ENCODE results near the gene CHCHD6. TPM values are rescaled to one million over a fixed set of nuclear protein-coding genes. Genes with fewer than 3 reads are reported as not detected.

The CHCHD6 gene
- total and polyA plus RNA-seq, 2 donors (not counting 3 experiments of a cell fraction or from before 2014, with no cell fraction given): 8.4 to 10.1 TPM

- H3K79me2 ChIP-seq (ENCODE audit: control insufficient read depth, insufficient read depth, low read length): no peaks in the 10 kb centered on the region
- no peak overlapping the region for H2AFZ ChIP-seq (ENCODE audit: low read depth, low read length)
- BruUV-seq (replicated peaks): no TSS peak
- no peaks in the 10 kb centered on the region for H4K20me1 ChIP-seq (replicated peaks; ENCODE audit: control insufficient read depth, extremely low read depth, insufficient read depth, low read length)
- H3K27ac ChIP-seq (ENCODE audit: insufficient read depth, low read depth, low read length): no peak overlapping the region
- DNase-seq (ENCODE audit: low read depth, low spot score) (no peak), FAIRE-seq (no peak)
- ChIA-PET POLR2A (no interaction called here), CTCF (interaction anchor here (0.9 to 1.6 kb wide), 2 partner anchors 8 to 10 kb away, joined by 3 to 5 read pairs; no protein-coding TSS in a partner anchor)
- no peaks in the 10 kb centered on the region for H3K36me3 ChIP-seq (ENCODE audit: control insufficient read depth in 2 of 2, extremely low read depth in 1 of 2, insufficient read depth in 2 of 2, low read length in 2 of 2)
- H3K9me3 ChIP-seq (replicated peaks; ENCODE audit: control insufficient read depth, insufficient read depth, low read length): no peaks in the 10 kb centered on the region
- dilution Hi-C loops (cut with MboI; ENCODE audit: extremely low pct_ligation_motif_present, low sequenced_read_pairs) (no loop called here), intact Hi-C loops (cut with micrococcal nuclease) (no loop called here)
- no peak for TF ChIP-seq MYC (IDR thresholded peaks at IDR 0.05; ENCODE audit: low read depth, low read length)
- no peak for TF ChIP-seq POLR2AphosphoS5 (IDR thresholded peaks at IDR 0.05; ENCODE audit: insufficient read depth, low read depth, low read length)
- no peak for TF ChIP-seq EZH2 (IDR thresholded peaks at IDR 0.05; ENCODE audit: borderline replicate concordance, low read depth, low read length, severe bottlenecking)
- no peak for TF ChIP-seq GATA2 (IDR thresholded peaks at IDR 0.05; ENCODE audit: insufficient read depth, insufficient read length, low read depth, low read length)
- no peak for TF ChIP-seq FOS (IDR thresholded peaks at IDR 0.05; ENCODE audit: borderline replicate concordance, insufficient read depth, low read length)
- TF ChIP-seq POLR2A (IDR thresholded peaks at IDR 0.05; ENCODE audit: low read depth, low read length): no peak
- TF ChIP-seq MAX (IDR thresholded peaks at IDR 0.05; ENCODE audit: insufficient read depth, insufficient read length): no peak
- H3K9me1 ChIP-seq (replicated peaks; ENCODE audit: control insufficient read depth, extremely low read depth, insufficient read depth, low read length): no peaks in the 10 kb centered on the region
- H3K4me1 ChIP-seq (ENCODE audit: control insufficient read depth, extremely low read depth, insufficient read depth, low read length): no peaks in the 10 kb centered on the region
- H3K27me3 ChIP-seq (ENCODE audit: control insufficient read depth in 2 of 2, insufficient read depth in 2 of 2, low read length in 2 of 2): peaks cover 6 to 8% of the 10 kb centered on the region in 2 experiments
- H3K9ac ChIP-seq (replicated peaks; ENCODE audit: extremely low read depth, insufficient read depth, low read length): no peak overlapping the region
- H3K4me2 ChIP-seq (ENCODE audit: insufficient read depth, low read length): no peak overlapping the region
- H3K4me3 ChIP-seq (replicated peaks in 1 of 3; ENCODE audit: insufficient read depth in 1 of 3, low read depth in 1 of 3, low read length in 3 of 3): no peak overlapping the region
Observed at GRCh38 chr3:126894475-126894874, 190.4 kb downstream of the CHCHD6 start.

Data from endothelial cell of umbilical vein (primary cell).